Spleen (tissue), 11 donors: ENCODE data around the gene CAMK1D. TPM values are rescaled to one million over a fixed set of nuclear protein-coding genes. Genes with fewer than 3 reads are reported as not detected.

Experiments used
- DNase-seq: peaks from one replicate; pipeline ENCODE4 v3.0.0-alpha.2; 2020
- H3K27ac ChIP-seq, 8 donors: fragments of 200-600 bp; sonication (generic) in 7 of 8; 1 replicate in 4 of 8; 2 replicates in 4 of 8; pipeline versions ENCODE4 v1.5.0 to v1.8.0; 2016 to 2021; ENCODE audit warnings: inconsistent platforms in 4 of 8, mild to moderate bottlenecking in 4 of 8, moderate library complexity in 1 of 8
- H3K27me3 ChIP-seq, 7 donors: fragments of 200-600 bp; sonication (generic) in 6 of 7; replicated peaks in 1 of 7; 1 replicate in 4 of 7; 2 replicates in 3 of 7; pipeline versions ENCODE4 v1.5.0 to v1.8.0; 2016 to 2021; ENCODE audit warnings: inconsistent platforms in 3 of 7, mild to moderate bottlenecking in 1 of 7
- H3K36me3 ChIP-seq, 6 donors: fragments of 200-600 bp; sonication (generic) in 5 of 6; 1 replicate in 4 of 6; 2 replicates in 2 of 6; pipeline versions ENCODE4 v1.5.0 to v1.8.0; 2016 to 2021; ENCODE audit warnings: inconsistent platforms in 2 of 6
- H3K4me1 ChIP-seq, 6 donors: fragments of 200-600 bp; sonication (generic) in 5 of 6; 1 replicate in 3 of 6; 2 replicates in 3 of 6; pipeline versions ENCODE4 v1.5.0 to v1.8.0; 2016 to 2021; ENCODE audit warnings: inconsistent platforms in 3 of 6
- H3K4me3 ChIP-seq, 8 donors: fragments of 200-600 bp; sonication (generic) in 7 of 8; 1 replicate in 4 of 8; 2 replicates in 4 of 8; pipeline versions ENCODE4 v1.5.0 to v1.8.0; 2016 to 2021; ENCODE audit warnings: inconsistent platforms in 4 of 8, mild to moderate bottlenecking in 4 of 8, moderate library complexity in 2 of 8
- H3K9me3 ChIP-seq, 8 donors: fragments of 200-600 bp; sonication (generic) in 7 of 8; 1 replicate in 4 of 8; 2 replicates in 4 of 8; pipeline versions ENCODE4 v1.5.0 to v1.8.0; 2016 to 2021; ENCODE audit warnings: inconsistent platforms in 4 of 8
- POLR2A ChIP-seq, 3 donors: fragments of 450-650 bp; IDR thresholded peaks; one replicate each; pipeline ENCODE4 v1.5.1; 2017; ENCODE audit warnings: antibody characterized with exemption in 3 of 3, mild to moderate bottlenecking in 1 of 3
- POLR2AphosphoS5 ChIP-seq, 3 donors: sonication (generic); formaldehyde crosslinking; IDR thresholded peaks; one replicate each; pipeline ENCODE4 v1.5.1; 2017; ENCODE audit warnings: antibody characterized with exemption in 3 of 3
- WGBS, 5 donors: extraction: QIAGEN DNeasy Blood & Tissue Kit in 3 of 5; methylation state at CpG; one replicate each; pipeline versions ENCODE4 v1.1.5 to v1.1.7; 2013 to 2018; 5-methylcytosine and 5-hydroxymethylcytosine counted together
- intact Hi-C: fragments of 100-400 bp; cut with DNase I; formaldehyde crosslinking; loops from one replicate; pipeline ENCODE4 v1.15.0; 2023; ENCODE audit warnings: low total_unique reads
- polyA plus RNA-seq, 3 donors: library from polyadenylated mRNA; stranded (reverse); fragments of 200-250 nt; gene quantifications; one replicate each; pipeline ENCODE4 v1.2.1, GENCODE V29; 2013
- total RNA-seq, 7 donors: library from RNA; depleted of rRNA in 3 of 7; stranded (reverse); fragments of >200 nt in 3 of 7; fragmentation: NEBNext Ultra II Directional in 4 of 7; extraction: Animal tissue kit (Norgen Biotek cat#: 25700) in 4 of 7; gene quantifications; one replicate each; pipeline versions ENCODE4 v1.1.0 to v1.2.1, GENCODE V29; 2016 to 2021
- TF ChIP-seq, protein P1 (sequence below), 11 experiments: fragments of 200-600 bp in 7 of 11; fragments of 450-650 bp in 4 of 11; sonication (generic) in 4 of 11; IDR thresholded peaks in 8 of 11; conservative IDR thresholded peaks in 3 of 11; 1 replicate in 7 of 11; 2 replicates in 4 of 11; pipeline versions ENCODE4 v1.4.0 to v1.8.0; 2016 to 2021; ENCODE audit warnings: antibody characterized with exemption in 11 of 11, inconsistent platforms in 4 of 11, mild to moderate bottlenecking in 1 of 11
- donor health status: healthy with polysubstance abuse.
- donor health status: DM: no; HTN: no; CAD: no; lungs with moderate emphysema.
- donor health status: DM: no; HTN: no; CAD: no.
- donor health status: Bipolar disorder and iron deficiency.
- donor health status: healthy.
- donor health status: DM: no; HTN: no; CAD: no.
- donor health status: DM: yes; HTN: yes; CAD: no.

CAMK1D gene
- total and polyA plus RNA-seq, 10 donors = 6.8 to 34.5 (median 20.0) TPM

- TF ChIP-seq POLR2AphosphoS5 (IDR thresholded peaks at IDR 0.05) (no peak), POLR2A (IDR thresholded peaks at IDR 0.05) (no peak)
- TF ChIP-seq, protein P1, sequence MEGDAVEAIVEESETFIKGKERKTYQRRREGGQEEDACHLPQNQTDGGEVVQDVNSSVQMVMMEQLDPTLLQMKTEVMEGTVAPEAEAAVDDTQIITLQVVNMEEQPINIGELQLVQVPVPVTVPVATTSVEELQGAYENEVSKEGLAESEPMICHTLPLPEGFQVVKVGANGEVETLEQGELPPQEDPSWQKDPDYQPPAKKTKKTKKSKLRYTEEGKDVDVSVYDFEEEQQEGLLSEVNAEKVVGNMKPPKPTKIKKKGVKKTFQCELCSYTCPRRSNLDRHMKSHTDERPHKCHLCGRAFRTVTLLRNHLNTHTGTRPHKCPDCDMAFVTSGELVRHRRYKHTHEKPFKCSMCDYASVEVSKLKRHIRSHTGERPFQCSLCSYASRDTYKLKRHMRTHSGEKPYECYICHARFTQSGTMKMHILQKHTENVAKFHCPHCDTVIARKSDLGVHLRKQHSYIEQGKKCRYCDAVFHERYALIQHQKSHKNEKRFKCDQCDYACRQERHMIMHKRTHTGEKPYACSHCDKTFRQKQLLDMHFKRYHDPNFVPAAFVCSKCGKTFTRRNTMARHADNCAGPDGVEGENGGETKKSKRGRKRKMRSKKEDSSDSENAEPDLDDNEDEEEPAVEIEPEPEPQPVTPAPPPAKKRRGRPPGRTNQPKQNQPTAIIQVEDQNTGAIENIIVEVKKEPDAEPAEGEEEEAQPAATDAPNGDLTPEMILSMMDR (IDR thresholded peaks at IDR 0.05 in 8 of 11, conservative IDR thresholded peaks at IDR 0.05 in 3 of 11) = no peak
- H3K4me1 ChIP-seq = peaks cover 0 to 19% (median 0%) of the 10 kb centered on the region in 6 donors
- no peaks in the 10 kb centered on the region for H3K27me3 ChIP-seq
- H3K36me3 ChIP-seq = no peaks in the 10 kb centered on the region
- no peak overlapping the region for H3K27ac ChIP-seq
- no peak overlapping the region for H3K4me3 ChIP-seq
- intact Hi-C loops = no loop called here
- no peaks in the 10 kb centered on the region for H3K9me3 ChIP-seq
- 76 to 88% (median 86%) methylated on average over 5 of the region's 5 CpGs for WGBS, 5 donors
- DNase-seq = no peak
Measured at GRCh38 chr10:12463459-12463838, 114.1 kb downstream of the CAMK1D start.

GRCh38 chr10:12465385-12466136 lies 116.2 kb downstream of the CAMK1D start:
- WGBS, 5 donors = 85 to 92% (median 90%) methylated on average over 9 of the region's 9 CpGs
- intact Hi-C loops = no loop called here
- DNase-seq = no peak
- H3K4me3 ChIP-seq = no peak overlapping the region
- TF ChIP-seq POLR2A (IDR thresholded peaks at IDR 0.05) (no peak), POLR2AphosphoS5 (IDR thresholded peaks at IDR 0.05) (no peak)
- TF ChIP-seq, protein P1 (IDR thresholded peaks at IDR 0.05 in 8 of 11, conservative IDR thresholded peaks at IDR 0.05 in 3 of 11) = no peak
- H3K36me3 ChIP-seq = no peaks in the 10 kb centered on the region
- peaks cover 0 to 12% (median 0%) of the 10 kb centered on the region in 6 donors for H3K4me1 ChIP-seq
- H3K27ac ChIP-seq = no peak overlapping the region
- no peaks in the 10 kb centered on the region for H3K27me3 ChIP-seq
- H3K9me3 ChIP-seq = no peaks in the 10 kb centered on the region

DNA sequence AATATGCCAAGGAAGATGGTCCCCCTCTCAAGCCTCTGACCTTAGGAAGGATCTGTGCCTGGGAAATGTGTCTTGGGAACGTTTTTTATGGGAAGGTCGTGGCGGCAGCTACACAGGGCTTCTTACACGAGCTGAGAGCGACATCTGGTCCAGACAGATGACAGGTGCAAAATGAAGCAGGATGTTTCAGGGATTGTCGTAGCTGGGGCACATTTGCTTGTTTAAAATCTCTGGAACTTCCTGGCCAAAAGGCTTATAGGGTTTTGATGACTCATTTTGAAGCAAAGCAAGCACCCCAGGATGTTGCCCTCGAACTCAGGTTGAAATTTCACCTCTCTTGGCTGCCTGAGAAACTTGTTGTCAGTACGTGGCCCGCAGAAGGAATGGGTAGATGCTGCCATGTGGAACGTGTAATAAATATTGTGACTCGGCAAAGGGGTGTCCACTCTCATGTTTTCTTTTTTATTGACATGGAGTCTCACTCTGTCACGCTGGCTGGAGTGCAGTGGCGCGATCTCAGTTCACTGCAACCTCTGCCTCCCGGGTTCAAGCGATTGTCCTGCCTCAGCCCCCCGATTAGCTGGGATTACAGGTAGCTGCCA lies 117.5 kb downstream of the CAMK1D start:
- no peak for DNase-seq
- TF ChIP-seq, protein P1 (IDR thresholded peaks at IDR 0.05 in 8 of 11, conservative IDR thresholded peaks at IDR 0.05 in 3 of 11) = no peak
- no peak for TF ChIP-seq POLR2AphosphoS5 (IDR thresholded peaks at IDR 0.05)
- no peak for TF ChIP-seq POLR2A (IDR thresholded peaks at IDR 0.05)
- H3K4me1 ChIP-seq = peaks cover 0 to 12% (median 0%) of the 10 kb centered on the region in 6 donors
- WGBS, 5 donors = 75 to 86% (median 79%) methylated on average over 17 of the region's 17 CpGs
- H3K27me3 ChIP-seq = no peaks in the 10 kb centered on the region
- no peaks in the 10 kb centered on the region for H3K9me3 ChIP-seq
- intact Hi-C loops = no loop called here
- no peak overlapping the region for H3K4me3 ChIP-seq
- no peaks in the 10 kb centered on the region for H3K36me3 ChIP-seq
- H3K27ac ChIP-seq = no peak overlapping the region

DNA sequence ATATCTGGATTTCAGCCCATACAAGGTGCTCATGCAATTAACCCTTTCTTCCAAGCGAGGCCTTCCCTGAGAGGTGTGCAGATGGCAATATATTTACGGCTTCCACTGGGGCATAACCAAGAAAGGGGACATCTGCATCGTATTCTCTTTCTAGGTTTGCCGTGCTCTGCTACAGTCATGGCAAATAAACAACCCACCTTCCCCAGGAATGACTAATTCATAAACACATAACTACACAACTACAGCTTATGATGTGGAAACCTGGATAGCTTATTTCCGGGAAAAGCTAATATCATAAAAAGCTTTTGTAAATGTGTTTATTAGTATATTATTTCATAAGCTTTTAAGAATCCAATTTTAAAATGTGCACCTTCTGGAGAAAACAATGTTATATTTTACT lies 120.0 kb downstream of the CAMK1D start:
- no peak overlapping the region for H3K4me3 ChIP-seq
- intact Hi-C loops = no loop called here
- WGBS, 5 donors = 90 to 97% (median 93%) methylated on average over 5 of the region's 5 CpGs
- TF ChIP-seq POLR2A (IDR thresholded peaks at IDR 0.05) (no peak), POLR2AphosphoS5 (IDR thresholded peaks at IDR 0.05) (no peak)
- TF ChIP-seq, protein P1 (IDR thresholded peaks at IDR 0.05 in 8 of 11, conservative IDR thresholded peaks at IDR 0.05 in 3 of 11) = no peak
- H3K4me1 ChIP-seq = peaks cover 0 to 12% (median 0%) of the 10 kb centered on the region in 6 donors
- no peak overlapping the region for H3K27ac ChIP-seq
- no peak for DNase-seq
- H3K9me3 ChIP-seq = no peaks in the 10 kb centered on the region
- H3K27me3 ChIP-seq = no peaks in the 10 kb centered on the region
- H3K36me3 ChIP-seq = no peaks in the 10 kb centered on the region
